Aorta (tissue), 4 donors: Measurements from ENCODE around the gene ZNF771. TPM values are rescaled to one million over a fixed set of nuclear protein-coding genes. Genes with fewer than 3 reads are reported as not detected.

ENCODE experiments used
- polyA plus RNA-seq, 2 donors: library from polyadenylated mRNA; stranded (reverse); fragments of 200-250 nt; gene quantifications; one replicate each; pipeline ENCODE4 v1.2.3, GENCODE V29; 2013
- total RNA-seq, 2 donors: library from RNA; stranded (reverse); fragmentation: NEBNext Ultra II Directional; extraction: Animal tissue kit (Norgen Biotek cat#: 25700); gene quantifications; one replicate each; pipeline ENCODE4 v1.2.1, GENCODE V29; 2021
- donor health status: healthy with polysubstance abuse.
- donor health status: Bipolar disorder and iron deficiency.
- donor health status: DM: no; HTN: no; CAD: no.
- donor health status: DM: yes; HTN: yes; CAD: no.

The ZNF771 gene
- total and polyA plus RNA-seq, 4 donors: 6.3 to 20.5 (median 9.4) TPM

Other genes starting within 250 kb of the ZNF771 start
- 10 to 100 TPM; 38.4 to 42.8 TPM for gene CORO1A, start 224.0 kb upstream of the ZNF771 start, total RNA-seq
- 10 to 100 TPM; 12.8 to 48.2 TPM for gene CORO1A, start 224.0 kb upstream of the ZNF771 start, polyA plus RNA-seq
- gene BOLA2B, start 213.9 kb upstream of the ZNF771 start, total RNA-seq: 10 to 100 TPM; 31.3 to 52.1 TPM
- 100 to 1,000 TPM in 1 of 2 donors, 10 to 100 TPM in 1; 81.6 to 145 TPM for gene BOLA2B, start 213.9 kb upstream of the ZNF771 start, polyA plus RNA-seq
- 10 to 100 TPM; 19.8 to 38.9 TPM for gene SLX1A, start 213.7 kb upstream of the ZNF771 start, total RNA-seq
- gene SLX1A, start 213.7 kb upstream of the ZNF771 start, polyA plus RNA-seq: 10 to 100 TPM; 23.4 to 66.6 TPM
- 10 to 100 TPM in 1 of 2 donors, 1 to 10 TPM in 1; 6.6 to 29.7 TPM for gene SULT1A3, start 208.4 kb upstream of the ZNF771 start, total RNA-seq
- 10 to 100 TPM; 19.7 to 91.1 TPM for gene SULT1A3, start 208.4 kb upstream of the ZNF771 start, polyA plus RNA-seq
- 10 to 100 TPM; 19.5 to 25.8 TPM for gene NPIPB13, start 159.1 kb upstream of the ZNF771 start, total RNA-seq
- gene NPIPB13, start 159.1 kb upstream of the ZNF771 start, polyA plus RNA-seq: 1 to 10 TPM in 1 of 2 donors, under 1 TPM in 1; 0.13 to 8.5 TPM
- 10 to 100 TPM; 42.6 to 51.3 TPM for gene CD2BP2, start 52.3 kb upstream of the ZNF771 start, total RNA-seq
- 10 to 100 TPM; 23.4 to 51.1 TPM for gene CD2BP2, start 52.3 kb upstream of the ZNF771 start, polyA plus RNA-seq
- gene TBC1D10B, start 37.1 kb upstream of the ZNF771 start, total RNA-seq: 10 to 100 TPM; 30.7 to 38.0 TPM
- 10 to 100 TPM; 10.3 to 22.2 TPM for gene TBC1D10B, start 37.1 kb upstream of the ZNF771 start, polyA plus RNA-seq
- not detected for gene MYL11, start 32.8 kb upstream of the ZNF771 start, total RNA-seq
- under 1 TPM in 1 of 2 donors, not detected in 1; 0.26 TPM for gene MYL11, start 32.8 kb upstream of the ZNF771 start, polyA plus RNA-seq
- 1 to 10 TPM; 2.8 to 6.1 TPM for gene SEPTIN1, start 25.0 kb upstream of the ZNF771 start, total RNA-seq
- 1 to 10 TPM; 1.0 to 2.6 TPM for gene SEPTIN1, start 25.0 kb upstream of the ZNF771 start, polyA plus RNA-seq
- 1 to 10 TPM; 6.2 to 7.4 TPM for gene ZNF48, start 12.2 kb upstream of the ZNF771 start, total RNA-seq
- gene ZNF48, start 12.2 kb upstream of the ZNF771 start, polyA plus RNA-seq: 1 to 10 TPM; 3.4 to 4.9 TPM
- gene DCTPP1, start 22.4 kb downstream of the ZNF771 start, total RNA-seq: 10 to 100 TPM; 18.2 to 19.7 TPM
- 10 to 100 TPM; 16.6 to 36.3 TPM for gene DCTPP1, start 22.4 kb downstream of the ZNF771 start, polyA plus RNA-seq
- 10 to 100 TPM; 25.1 to 29.3 TPM for gene SEPHS2, start 38.3 kb downstream of the ZNF771 start, total RNA-seq
- gene SEPHS2, start 38.3 kb downstream of the ZNF771 start, polyA plus RNA-seq: 10 to 100 TPM; 25.2 to 52.3 TPM
- 10 to 100 TPM in 1 of 2 donors, 1 to 10 TPM in 1; 7.9 to 13.8 TPM for gene ITGAL, start 65.1 kb downstream of the ZNF771 start, total RNA-seq
- gene ITGAL, start 65.1 kb downstream of the ZNF771 start, polyA plus RNA-seq: 10 to 100 TPM in 1 of 2 donors, under 1 TPM in 1; 0.77 to 14.3 TPM
- 10 to 100 TPM; 22.3 to 22.8 TPM for gene ZNF768, start 119.0 kb downstream of the ZNF771 start, total RNA-seq
- 10 to 100 TPM; 29.9 to 40.2 TPM for gene ZNF768, start 119.0 kb downstream of the ZNF771 start, polyA plus RNA-seq
- 1 to 10 TPM; 9.1 to 9.5 TPM for gene ZNF747, start 127.3 kb downstream of the ZNF771 start, total RNA-seq
- 1 to 10 TPM; 5.1 to 8.3 TPM for gene ZNF747, start 127.3 kb downstream of the ZNF771 start, polyA plus RNA-seq
- gene ZNF764, start 150.8 kb downstream of the ZNF771 start, total RNA-seq: 1 to 10 TPM; 6.4 to 8.5 TPM
- gene ZNF764, start 150.8 kb downstream of the ZNF771 start, polyA plus RNA-seq: 1 to 10 TPM; 1.9 to 4.6 TPM
- 10 to 100 TPM in 1 of 2 donors, 1 to 10 TPM in 1; 9.0 to 12.9 TPM for gene ZNF688, start 164.1 kb downstream of the ZNF771 start, total RNA-seq
- gene ZNF688, start 164.1 kb downstream of the ZNF771 start, polyA plus RNA-seq: 10 to 100 TPM; 17.4 to 20.2 TPM
- gene ZNF785, start 178.1 kb downstream of the ZNF771 start, total RNA-seq: 10 to 100 TPM in 1 of 2 donors, 1 to 10 TPM in 1; 8.5 to 21.8 TPM
- 1 to 10 TPM; 3.1 to 8.6 TPM for gene ZNF785, start 178.1 kb downstream of the ZNF771 start, polyA plus RNA-seq
- 1 to 10 TPM; 5.7 to 7.1 TPM for gene ZNF689, start 202.8 kb downstream of the ZNF771 start, total RNA-seq
- 1 to 10 TPM; 2.9 to 3.3 TPM for gene ZNF689, start 202.8 kb downstream of the ZNF771 start, polyA plus RNA-seq
- 10 to 100 TPM; 50.5 to 53.4 TPM for gene PRR14, start 243.4 kb downstream of the ZNF771 start, total RNA-seq
- gene PRR14, start 243.4 kb downstream of the ZNF771 start, polyA plus RNA-seq: 100 to 1,000 TPM in 1 of 2 donors, 10 to 100 TPM in 1; 28.2 to 217 TPM